ENCODE results near the gene TMUB2. TPM values are rescaled to one million over a fixed set of nuclear protein-coding genes. Genes with fewer than 3 reads are reported as not detected.

Gene TMUB2
- total RNA-seq, 2 experiments from 2014 or later: 21.8 to 21.9 TPM

DNA sequence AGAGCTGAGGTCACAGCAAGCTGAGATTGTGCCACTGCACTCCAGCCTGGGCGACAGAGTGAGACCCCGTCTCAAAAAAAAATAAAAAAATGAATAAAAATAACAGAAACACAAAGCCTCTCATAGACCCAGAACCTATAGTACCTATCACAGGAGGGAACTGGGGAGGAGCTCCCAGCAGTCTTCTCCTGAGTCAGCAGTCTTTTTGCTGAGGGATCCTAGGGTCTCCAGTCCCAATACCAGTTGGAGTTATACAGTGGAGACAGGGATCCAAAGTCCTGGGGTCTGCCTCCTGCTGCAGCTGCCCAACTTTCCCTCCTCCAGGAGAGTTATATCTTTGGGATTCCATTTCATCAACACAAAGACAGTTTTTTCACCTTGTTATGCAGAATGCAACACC lies 3.7 kb upstream of the TMUB2 start:
- peaks cover 33% of the 10 kb centered on the region for H3K4me1 Mint-ChIP-seq (ENCODE audit: low read depth)
- H3K27ac Mint-ChIP-seq: no peak overlapping the region
- H3K36me3 Mint-ChIP-seq: peaks cover 21% of the 10 kb centered on the region
- no peaks in the 10 kb centered on the region for H3K9me3 Mint-ChIP-seq
- intact Hi-C loops (cut with micrococcal nuclease): no loop called here
- DNase-seq: no peak
- CTCF ChIA-PET: interaction anchor here (0.6 to 1.1 kb wide), 3 partner anchors 15 to 163 kb away, joined by 3 to 4 read pairs (median 4); partner anchors contain the start of gene GRN
- POLR2A ChIA-PET: interaction anchor here (1.1 kb wide), 1 partner anchor 27 kb away, joined by 3 read pairs; no protein-coding TSS in a partner anchor
- H3K27me3 Mint-ChIP-seq: no peaks in the 10 kb centered on the region
- H3K4me3 Mint-ChIP-seq: no peak overlapping the region

DNA sequence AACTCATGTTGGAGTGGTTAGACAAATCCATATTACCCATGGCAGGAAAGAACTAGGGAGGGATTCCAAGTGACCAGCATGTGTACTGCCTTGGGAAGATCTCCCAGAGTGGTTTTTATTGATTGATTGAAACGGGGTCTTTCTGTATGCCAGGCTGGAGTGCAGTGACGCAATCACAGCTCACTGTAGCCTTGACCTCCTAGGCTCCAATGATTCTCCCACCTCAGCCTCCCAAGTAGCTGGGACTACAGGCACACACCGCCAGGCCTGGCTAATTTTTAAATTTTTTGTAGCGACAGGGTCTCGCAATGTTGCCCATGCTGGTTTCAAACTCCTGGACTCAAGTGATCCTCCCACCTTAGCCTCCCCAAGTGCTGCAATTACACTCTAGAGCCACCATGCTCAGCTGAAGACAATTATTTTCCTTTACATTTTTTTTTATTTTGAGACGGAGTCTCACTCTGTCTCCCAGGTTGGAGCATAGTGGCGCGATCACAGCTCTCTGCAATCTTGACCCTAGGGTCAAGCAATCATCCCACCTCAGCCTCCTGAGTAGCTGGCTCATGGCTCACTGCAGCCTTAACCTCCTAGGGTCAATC lies 2.5 kb upstream of the TMUB2 start:
- CTCF ChIA-PET: interaction anchor here (0.6 to 3.3 kb wide), 5 partner anchors 16 to 274 kb away, joined by 4 to 33 read pairs (median 15); no protein-coding TSS in a partner anchor
- H3K4me3 Mint-ChIP-seq: no peak overlapping the region
- no peaks in the 10 kb centered on the region for H3K27me3 Mint-ChIP-seq
- H3K4me1 Mint-ChIP-seq (ENCODE audit: low read depth): peaks cover 43% of the 10 kb centered on the region
- H3K27ac Mint-ChIP-seq: no peak overlapping the region
- no peak for DNase-seq
- intact Hi-C loops (cut with micrococcal nuclease): no loop called here
- POLR2A ChIA-PET: no interaction called here
- H3K9me3 Mint-ChIP-seq: no peaks in the 10 kb centered on the region
- H3K36me3 Mint-ChIP-seq: peaks cover 18% of the 10 kb centered on the region

DNA sequence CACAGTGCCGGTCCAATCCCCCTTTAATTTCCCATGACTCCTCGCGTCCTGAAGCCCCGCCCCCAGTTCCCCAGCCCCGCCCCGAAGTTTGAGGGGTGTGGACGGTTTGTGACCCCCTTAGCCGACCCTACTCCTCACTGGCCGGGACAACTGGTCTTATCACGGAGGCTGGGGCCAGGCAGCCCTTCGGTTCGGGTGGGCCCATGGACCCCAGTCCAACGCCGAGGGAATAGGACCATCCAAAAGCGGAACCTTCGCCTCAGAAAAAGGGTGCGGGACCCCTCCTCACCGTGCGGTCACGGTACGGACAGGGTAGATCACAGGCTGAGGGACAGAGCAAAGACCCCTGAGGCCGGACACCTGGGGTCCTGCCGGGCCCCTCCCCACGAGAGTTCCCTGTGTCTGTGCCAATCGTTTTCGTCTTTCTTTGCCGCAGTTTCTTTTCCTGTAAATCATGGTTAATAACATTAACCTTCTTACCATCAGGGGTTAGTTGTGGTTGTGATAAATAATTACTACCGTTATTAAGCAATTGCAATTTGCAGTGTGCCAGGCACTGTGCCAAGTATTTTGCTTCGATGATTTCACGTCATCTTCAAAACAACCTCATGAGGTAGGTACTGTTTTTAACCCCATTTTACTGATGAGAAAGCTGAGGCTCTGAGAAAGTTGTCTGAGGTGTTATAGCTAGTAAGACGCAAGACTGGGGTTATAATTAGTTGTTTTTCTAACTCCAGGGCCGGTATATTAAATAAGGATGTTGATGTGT lies 543 bp downstream of the TMUB2 start:
- H3K4me3 Mint-ChIP-seq: peak overlapping the region; percentile 94
- ChIA-PET POLR2A (interaction anchor here (0.7 to 4.8 kb wide), 7 partner anchors 11 to 158 kb away, joined by 3 to 22 read pairs (median 7); partner anchors contain the start of genes ATXN7L3 and HDAC5), CTCF (interaction anchor here (0.7 to 3.3 kb wide), 12 partner anchors 11 to 158 kb away, joined by 3 to 33 read pairs (median 4); partner anchors contain the start of genes GRN and HDAC5)
- peak; percentile 46 for DNase-seq
- H3K27me3 Mint-ChIP-seq: no peaks in the 10 kb centered on the region
- intact Hi-C loops (cut with micrococcal nuclease): loop anchor here (2.0 kb wide), 1 partner anchor 65 kb away; the partner anchor contains the start of gene HDAC5
- H3K9me3 Mint-ChIP-seq: no peaks in the 10 kb centered on the region
- peak overlapping the region; percentile 97 for H3K27ac Mint-ChIP-seq
- H3K4me1 Mint-ChIP-seq (ENCODE audit: low read depth): peaks cover 38% of the 10 kb centered on the region
- H3K36me3 Mint-ChIP-seq: peaks cover 17% of the 10 kb centered on the region

DNA sequence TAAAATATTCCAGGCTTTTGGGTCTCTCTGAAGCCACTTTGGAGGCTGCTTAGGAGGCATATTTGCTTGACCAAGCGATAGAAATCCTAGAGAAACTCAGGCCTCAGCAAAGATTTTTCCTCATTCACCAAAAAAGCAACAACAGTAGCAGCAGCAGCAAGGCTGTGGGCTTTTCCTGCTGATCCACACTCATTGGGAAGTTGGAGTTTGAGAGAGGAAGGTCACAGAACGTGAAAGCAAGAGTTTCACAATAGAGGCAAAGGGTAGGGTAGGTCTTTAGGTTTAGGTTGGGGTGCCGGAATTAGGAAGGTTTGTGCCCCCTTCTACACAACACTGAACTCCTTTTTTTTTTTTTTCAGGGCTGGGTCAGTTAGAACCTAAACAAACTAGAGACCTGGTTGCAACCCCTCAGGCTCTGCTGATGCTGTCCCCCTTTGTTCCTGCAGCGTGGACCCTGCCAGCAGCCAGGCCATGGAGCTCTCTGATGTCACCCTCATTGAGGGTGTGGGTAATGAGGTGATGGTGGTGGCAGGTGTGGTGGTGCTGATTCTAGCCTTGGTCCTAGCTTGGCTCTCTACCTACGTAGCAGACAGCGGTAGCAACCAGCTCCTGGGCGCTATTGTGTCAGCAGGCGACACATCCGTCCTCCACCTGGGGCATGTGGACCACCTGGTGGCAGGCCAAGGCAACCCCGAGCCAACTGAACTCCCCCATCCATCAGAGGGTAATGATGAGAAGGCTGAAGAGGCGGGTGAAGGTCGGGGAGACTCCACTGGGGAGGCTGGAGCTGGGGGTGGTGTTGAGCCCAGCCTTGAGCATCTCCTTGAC lies 2.0 kb downstream of the TMUB2 start:
- DNase-seq: no peak
- ChIA-PET CTCF (interaction anchor here (0.6 to 2.8 kb wide), 6 partner anchors 15 to 157 kb away, joined by 3 to 10 read pairs (median 5); partner anchors contain the start of genes GRN and UBTF), POLR2A (interaction anchor here (0.5 to 4.8 kb wide), 3 partner anchors 10 to 87 kb away, joined by 3 to 22 read pairs (median 5); partner anchors contain the start of gene ATXN7L3)
- no peaks in the 10 kb centered on the region for H3K27me3 Mint-ChIP-seq
- H3K4me1 Mint-ChIP-seq (ENCODE audit: low read depth): peaks cover 35% of the 10 kb centered on the region
- no peaks in the 10 kb centered on the region for H3K9me3 Mint-ChIP-seq
- no peak overlapping the region for H3K4me3 Mint-ChIP-seq
- peak overlapping the region; percentile 97 for H3K27ac Mint-ChIP-seq
- intact Hi-C loops (cut with micrococcal nuclease): no loop called here
- peaks cover 17% of the 10 kb centered on the region for H3K36me3 Mint-ChIP-seq

DNA sequence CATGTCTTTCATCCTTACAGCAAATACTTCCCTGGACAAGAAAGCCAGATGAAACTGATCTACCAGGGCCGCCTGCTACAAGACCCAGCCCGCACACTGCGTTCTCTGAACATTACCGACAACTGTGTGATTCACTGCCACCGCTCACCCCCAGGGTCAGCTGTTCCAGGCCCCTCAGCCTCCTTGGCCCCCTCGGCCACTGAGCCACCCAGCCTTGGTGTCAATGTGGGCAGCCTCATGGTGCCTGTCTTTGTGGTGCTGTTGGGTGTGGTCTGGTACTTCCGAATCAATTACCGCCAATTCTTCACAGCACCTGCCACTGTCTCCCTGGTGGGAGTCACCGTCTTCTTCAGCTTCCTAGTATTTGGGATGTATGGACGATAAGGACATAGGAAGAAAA lies 3.7 kb downstream of the TMUB2 start:
- peak overlapping the region; percentile 4 for H3K27ac Mint-ChIP-seq

DNA sequence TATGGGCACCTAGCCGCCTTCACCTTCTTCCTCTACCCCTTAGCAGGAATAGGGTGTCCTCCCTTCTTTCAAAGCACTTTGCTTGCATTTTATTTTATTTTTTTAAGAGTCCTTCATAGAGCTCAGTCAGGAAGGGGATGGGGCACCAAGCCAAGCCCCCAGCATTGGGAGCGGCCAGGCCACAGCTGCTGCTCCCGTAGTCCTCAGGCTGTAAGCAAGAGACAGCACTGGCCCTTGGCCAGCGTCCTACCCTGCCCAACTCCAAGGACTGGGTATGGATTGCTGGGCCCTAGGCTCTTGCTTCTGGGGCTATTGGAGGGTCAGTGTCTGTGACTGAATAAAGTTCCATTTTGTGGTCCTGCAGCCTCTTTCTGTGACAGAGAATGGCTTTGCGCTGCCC lies 4.6 kb downstream of the TMUB2 start:
- no peaks in the 10 kb centered on the region for H3K9me3 Mint-ChIP-seq
- no peak for DNase-seq
- no peak overlapping the region for H3K27ac Mint-ChIP-seq
- ChIA-PET POLR2A (interaction anchor here (0.7 to 1.6 kb wide), 2 partner anchors 18 to 465 kb away, joined by 3 read pairs; no protein-coding TSS in a partner anchor), CTCF (interaction anchor here (0.5 to 1.2 kb wide), 2 partner anchors 18 to 173 kb away, joined by 4 to 5 read pairs; no protein-coding TSS in a partner anchor)
- no peaks in the 10 kb centered on the region for H3K27me3 Mint-ChIP-seq
- H3K4me3 Mint-ChIP-seq: no peak overlapping the region
- H3K4me1 Mint-ChIP-seq (ENCODE audit: low read depth): peaks cover 15% of the 10 kb centered on the region
- H3K36me3 Mint-ChIP-seq: peaks cover 26% of the 10 kb centered on the region
- intact Hi-C loops (cut with micrococcal nuclease): no loop called here

More for the DNA sequence above, 3.7 kb downstream of the TMUB2 start:
- Mint-ChIP-seq H3K27me3 (no peaks in the 10 kb centered on the region), H3K4me1 (ENCODE audit: low read depth) (peaks cover 20% of the 10 kb centered on the region), H3K36me3 (peaks cover 21% of the 10 kb centered on the region), H3K4me3 (no peak overlapping the region), H3K9me3 (no peaks in the 10 kb centered on the region)
- CTCF ChIA-PET: interaction anchor here (1.9 to 2.8 kb wide), 2 partner anchors 14 to 20 kb away, joined by 7 to 10 read pairs; no protein-coding TSS in a partner anchor
- POLR2A ChIA-PET: no interaction called here
- DNase-seq: no peak
- intact Hi-C loops (cut with micrococcal nuclease): no loop called here

DNA sequence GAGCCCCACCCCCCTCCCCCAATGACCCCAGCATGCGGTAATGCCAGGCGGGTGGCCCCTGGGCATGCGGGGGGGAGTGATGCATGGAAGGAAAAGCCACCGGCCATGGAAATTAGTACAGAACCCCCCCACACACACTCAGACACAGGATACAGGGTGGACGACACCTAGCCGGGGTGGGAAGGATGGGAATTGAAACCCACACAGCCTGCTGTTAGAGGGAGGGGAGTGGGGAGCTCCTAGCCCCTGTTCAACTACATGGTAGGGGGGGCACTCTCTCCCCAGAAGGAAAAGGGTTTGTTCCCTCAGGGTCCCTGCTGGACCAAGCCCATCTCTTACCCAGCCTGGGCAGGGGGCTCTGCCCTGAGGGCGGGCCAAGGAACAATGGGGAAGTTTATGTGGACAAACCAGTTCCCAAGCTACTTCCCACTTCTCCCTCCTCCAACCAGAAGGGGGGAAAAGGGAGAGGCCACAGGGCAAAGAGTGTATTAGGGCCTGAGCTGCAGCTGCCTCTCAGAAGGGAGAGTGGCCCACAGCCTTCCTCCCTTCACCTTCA lies 5.2 kb downstream of the TMUB2 start:
- Mint-ChIP-seq H3K27ac (no peak overlapping the region), H3K27me3 (no peaks in the 10 kb centered on the region), H3K36me3 (peaks cover 28% of the 10 kb centered on the region), H3K4me3 (no peak overlapping the region), H3K9me3 (no peaks in the 10 kb centered on the region), H3K4me1 (ENCODE audit: low read depth) (peaks cover 18% of the 10 kb centered on the region)
- DNase-seq: no peak
- intact Hi-C loops (cut with micrococcal nuclease): no loop called here
- ChIA-PET CTCF (interaction anchor here (0.5 to 1.2 kb wide), 2 partner anchors 18 to 173 kb away, joined by 4 to 5 read pairs; no protein-coding TSS in a partner anchor), POLR2A (interaction anchor here (0.7 to 1.6 kb wide), 2 partner anchors 17 to 466 kb away, joined by 3 read pairs; no protein-coding TSS in a partner anchor)

DNA sequence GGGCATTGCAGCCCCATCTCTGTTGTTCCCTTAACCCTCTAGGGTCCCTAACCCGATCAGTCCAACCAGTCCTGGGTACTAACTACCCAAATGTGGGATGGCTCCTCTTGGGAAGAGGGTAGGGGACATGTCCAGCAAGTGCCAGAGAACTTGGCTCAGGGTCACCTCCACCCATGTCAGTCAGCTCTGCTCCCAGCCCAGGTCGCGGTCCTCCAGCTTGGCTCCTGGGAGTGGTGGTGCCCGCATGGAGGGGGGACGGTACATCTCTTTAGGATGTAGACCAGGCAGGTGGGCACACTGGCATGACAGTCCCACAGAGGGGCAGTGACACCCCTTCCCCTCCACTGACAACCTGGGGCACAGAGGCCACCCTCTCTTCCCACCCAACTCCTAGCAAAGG lies 6.0 kb downstream of the TMUB2 start:
- DNase-seq: no peak
- H3K4me1 Mint-ChIP-seq (ENCODE audit: low read depth): peaks cover 23% of the 10 kb centered on the region
- no peaks in the 10 kb centered on the region for H3K27me3 Mint-ChIP-seq
- peak overlapping the region; percentile 30 for H3K27ac Mint-ChIP-seq
- H3K36me3 Mint-ChIP-seq: peaks cover 31% of the 10 kb centered on the region
- CTCF ChIA-PET: interaction anchor here (1.2 kb wide), 1 partner anchor 17 kb away, joined by 5 read pairs; no protein-coding TSS in a partner anchor
- POLR2A ChIA-PET: no interaction called here
- H3K9me3 Mint-ChIP-seq: no peaks in the 10 kb centered on the region
- intact Hi-C loops (cut with micrococcal nuclease): no loop called here
- H3K4me3 Mint-ChIP-seq: no peak overlapping the region

DNA sequence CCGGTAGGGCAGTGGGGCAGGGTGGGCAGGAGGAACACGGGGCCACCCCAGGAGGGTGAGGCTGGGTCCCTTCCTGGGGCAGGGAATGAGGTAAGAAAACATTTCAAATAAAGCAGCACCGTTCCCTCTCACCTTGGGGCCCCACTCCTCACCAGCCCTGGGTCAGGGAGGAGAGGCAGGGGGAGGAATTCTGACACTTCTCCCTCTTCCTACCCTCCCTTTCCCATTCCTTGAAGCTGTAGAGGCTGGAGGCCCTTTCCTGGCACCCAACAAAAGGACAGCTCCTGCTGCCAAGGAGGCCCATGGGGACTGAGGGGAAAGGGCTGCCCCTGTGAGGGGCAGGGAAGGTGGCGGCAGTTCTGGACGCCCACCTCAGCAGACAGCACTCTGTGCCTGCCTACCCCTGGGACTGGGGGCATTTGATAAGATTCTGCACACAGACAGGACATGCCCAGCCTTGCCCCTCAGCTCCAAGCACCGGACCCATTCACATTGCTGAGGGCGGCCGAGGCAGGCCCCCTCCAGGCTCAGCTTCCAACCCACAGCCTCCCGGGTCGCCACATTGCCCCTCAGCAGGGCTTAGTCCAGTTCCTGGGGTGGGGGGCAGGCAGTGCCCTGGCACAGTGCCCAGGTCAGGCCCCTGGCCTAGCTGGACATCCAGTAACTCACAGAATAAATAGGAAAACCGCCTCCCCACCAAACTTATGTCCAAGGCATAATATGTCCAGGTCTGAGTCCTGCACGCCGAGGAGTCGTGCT lies 6.7 kb downstream of the TMUB2 start:
- peaks cover 32% of the 10 kb centered on the region for H3K36me3 Mint-ChIP-seq
- CTCF ChIA-PET: no interaction called here
- POLR2A ChIA-PET: no interaction called here
- no peak for DNase-seq
- no peaks in the 10 kb centered on the region for H3K27me3 Mint-ChIP-seq
- H3K4me3 Mint-ChIP-seq: no peak overlapping the region
- peaks cover 22% of the 10 kb centered on the region for H3K4me1 Mint-ChIP-seq (ENCODE audit: low read depth)
- peak overlapping the region; percentile 30 for H3K27ac Mint-ChIP-seq
- H3K9me3 Mint-ChIP-seq: no peaks in the 10 kb centered on the region
- intact Hi-C loops (cut with micrococcal nuclease): no loop called here

DNA sequence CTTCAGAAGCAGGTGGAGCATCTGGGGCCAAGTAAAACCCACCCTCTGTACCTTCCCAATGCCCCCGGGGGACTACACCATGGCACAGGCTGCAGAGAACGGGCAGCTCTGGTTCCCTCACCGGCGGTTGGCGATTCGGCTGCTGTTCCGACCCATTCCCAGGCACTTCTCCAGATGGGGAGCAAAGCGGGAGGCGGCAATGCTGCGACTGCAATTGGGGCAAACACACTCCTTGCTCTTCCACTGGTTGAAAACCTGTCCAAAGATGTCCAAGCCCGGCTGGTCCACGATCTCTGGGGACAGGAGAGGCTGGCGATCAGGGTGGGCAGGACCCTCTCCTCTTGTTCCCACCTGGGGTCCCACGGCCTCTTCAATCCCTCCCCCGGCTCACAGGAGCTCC lies 10.3 kb downstream of the TMUB2 start:
- ChIA-PET CTCF (interaction anchor here (6.3 kb wide), 1 partner anchor 14 kb away, joined by 54 read pairs; no protein-coding TSS in a partner anchor), POLR2A (interaction anchor here (0.6 to 3.2 kb wide), 2 partner anchors 9 to 151 kb away, joined by 3 to 22 read pairs; partner anchors contain the start of gene TMUB2)
- no peaks in the 10 kb centered on the region for H3K9me3 Mint-ChIP-seq
- H3K27me3 Mint-ChIP-seq: no peaks in the 10 kb centered on the region
- H3K4me3 Mint-ChIP-seq: no peak overlapping the region
- H3K4me1 Mint-ChIP-seq (ENCODE audit: low read depth): peaks cover 23% of the 10 kb centered on the region
- intact Hi-C loops (cut with micrococcal nuclease): no loop called here
- peaks cover 24% of the 10 kb centered on the region for H3K36me3 Mint-ChIP-seq
- peak overlapping the region; percentile 62 for H3K27ac Mint-ChIP-seq
- no peak for DNase-seq
